ENCODE data around the gene TOPBP1. TPM values are rescaled to one million over a fixed set of nuclear protein-coding genes. Genes with fewer than 3 reads are reported as not detected.
A peak's percentile ranks its signal among the peaks of the same experiment; 100 is the strongest.

The TOPBP1 gene
- total RNA-seq, 1 donor from 2014 or later, result 40.3 TPM

DNA sequence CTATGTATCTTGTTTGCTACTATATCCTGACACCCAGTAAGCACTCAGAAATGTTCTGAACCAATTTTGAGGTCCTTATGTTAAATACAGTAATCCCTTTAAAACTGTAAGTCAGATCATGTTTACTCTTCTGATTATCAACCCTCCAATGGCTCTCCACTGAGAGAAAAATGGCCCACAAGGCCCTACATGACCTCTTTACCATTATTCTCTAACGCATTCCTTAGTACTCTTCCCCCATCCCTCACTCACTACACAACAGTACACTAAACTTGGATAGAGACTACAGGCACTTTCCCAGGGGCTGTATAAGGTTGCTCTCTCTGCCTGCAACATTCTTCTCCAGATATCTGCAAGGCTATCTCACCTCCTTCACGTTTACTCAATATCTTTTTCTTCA lies 1.9 kb downstream of the TOPBP1 start:
- Mint-ChIP-seq H3K9me3 (no peaks in the 10 kb centered on the region), H3K4me1 (peaks cover 35% of the 10 kb centered on the region), H3K36me3 (peaks cover 25% of the 10 kb centered on the region), H3K4me3 (peak overlapping the region; percentile 98), H3K27ac (peak overlapping the region; percentile 7), H3K27me3 (ENCODE audit: low read depth) (no peaks in the 10 kb centered on the region)
- TF ChIP-seq, protein P1, sequence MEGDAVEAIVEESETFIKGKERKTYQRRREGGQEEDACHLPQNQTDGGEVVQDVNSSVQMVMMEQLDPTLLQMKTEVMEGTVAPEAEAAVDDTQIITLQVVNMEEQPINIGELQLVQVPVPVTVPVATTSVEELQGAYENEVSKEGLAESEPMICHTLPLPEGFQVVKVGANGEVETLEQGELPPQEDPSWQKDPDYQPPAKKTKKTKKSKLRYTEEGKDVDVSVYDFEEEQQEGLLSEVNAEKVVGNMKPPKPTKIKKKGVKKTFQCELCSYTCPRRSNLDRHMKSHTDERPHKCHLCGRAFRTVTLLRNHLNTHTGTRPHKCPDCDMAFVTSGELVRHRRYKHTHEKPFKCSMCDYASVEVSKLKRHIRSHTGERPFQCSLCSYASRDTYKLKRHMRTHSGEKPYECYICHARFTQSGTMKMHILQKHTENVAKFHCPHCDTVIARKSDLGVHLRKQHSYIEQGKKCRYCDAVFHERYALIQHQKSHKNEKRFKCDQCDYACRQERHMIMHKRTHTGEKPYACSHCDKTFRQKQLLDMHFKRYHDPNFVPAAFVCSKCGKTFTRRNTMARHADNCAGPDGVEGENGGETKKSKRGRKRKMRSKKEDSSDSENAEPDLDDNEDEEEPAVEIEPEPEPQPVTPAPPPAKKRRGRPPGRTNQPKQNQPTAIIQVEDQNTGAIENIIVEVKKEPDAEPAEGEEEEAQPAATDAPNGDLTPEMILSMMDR (IDR thresholded peaks at IDR 0.05; ENCODE audit: unreplicated experiment), result no peak
- no peak for DNase-seq (ENCODE audit: low spot score in 2 of 2, unreplicated experiment in 2 of 2)

DNA sequence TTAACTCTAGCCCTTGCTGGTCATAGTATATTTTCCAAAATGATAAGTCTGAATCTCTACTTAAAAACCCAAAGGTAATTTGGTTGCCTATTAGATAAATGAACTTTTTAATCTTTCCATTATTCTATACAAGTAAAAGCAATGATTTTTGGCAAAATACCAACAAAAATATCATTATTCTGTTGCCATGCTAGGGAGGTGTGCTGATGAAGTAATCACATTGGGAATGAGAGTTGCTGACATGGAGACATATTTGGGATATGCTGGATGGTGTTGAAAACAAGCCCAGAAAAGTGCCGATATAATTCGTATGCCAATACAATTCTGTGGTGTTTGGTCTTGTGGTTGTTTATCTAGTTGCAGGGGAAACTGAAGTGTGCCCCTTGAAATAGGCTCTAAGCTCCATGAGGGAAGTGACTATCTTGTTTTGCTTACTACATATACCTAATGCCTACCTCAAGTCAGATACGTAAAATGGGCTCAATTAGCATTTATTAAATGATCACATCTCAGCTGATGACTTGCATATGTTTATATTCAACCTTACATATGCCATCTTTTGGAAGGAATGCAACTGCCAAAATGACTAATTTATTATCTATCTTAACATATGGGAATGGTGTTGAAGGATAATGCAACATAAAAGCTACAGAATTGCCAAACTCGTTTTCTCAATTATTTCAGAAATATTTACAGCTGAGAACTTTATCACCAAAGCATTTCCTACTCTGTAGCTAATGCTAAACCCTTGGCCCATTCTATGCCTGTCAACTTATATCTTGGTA lies 5.8 kb downstream of the TOPBP1 start:
- H3K36me3 Mint-ChIP-seq, result peaks cover 37% of the 10 kb centered on the region
- H3K9me3 Mint-ChIP-seq, result no peaks in the 10 kb centered on the region
- no peak overlapping the region for H3K4me3 Mint-ChIP-seq
- peaks cover 16% of the 10 kb centered on the region for H3K4me1 Mint-ChIP-seq
- H3K27ac Mint-ChIP-seq, result no peak overlapping the region
- no peak for DNase-seq (ENCODE audit: low spot score in 2 of 2, unreplicated experiment in 2 of 2)
- H3K27me3 Mint-ChIP-seq (ENCODE audit: low read depth), result no peaks in the 10 kb centered on the region
- TF ChIP-seq, protein P1 (IDR thresholded peaks at IDR 0.05; ENCODE audit: unreplicated experiment), result no peak

DNA sequence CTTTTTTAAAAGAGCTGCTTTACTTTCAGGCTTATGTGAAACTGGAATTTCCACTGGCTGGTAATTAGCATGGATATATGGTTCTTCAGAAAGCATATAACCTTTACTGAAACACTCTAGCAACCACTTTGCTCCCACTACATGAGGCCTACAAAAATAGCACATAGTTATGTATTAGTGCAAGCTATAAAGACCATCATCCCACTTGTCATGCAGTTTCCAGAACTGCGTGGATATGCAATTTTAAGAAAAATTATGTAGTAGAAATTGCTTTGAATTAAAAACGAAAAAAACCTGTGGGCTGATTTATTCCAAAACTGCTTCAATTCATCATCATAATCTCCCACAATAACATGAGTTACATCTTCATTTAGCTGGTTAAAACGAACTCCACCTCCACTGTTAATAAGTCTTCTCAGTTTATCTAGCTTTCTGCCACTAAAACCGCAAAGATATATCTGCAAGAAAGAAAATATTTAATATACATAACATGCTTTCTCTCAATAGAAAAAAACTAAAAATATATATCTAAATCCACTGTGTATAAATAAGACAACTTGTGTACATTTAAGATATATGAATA lies 12.2 kb downstream of the TOPBP1 start:
- TF ChIP-seq, protein P1 (IDR thresholded peaks at IDR 0.05; ENCODE audit: unreplicated experiment), result no peak
- Mint-ChIP-seq H3K36me3 (peaks cover 33% of the 10 kb centered on the region), H3K27me3 (ENCODE audit: low read depth) (no peaks in the 10 kb centered on the region), H3K27ac (no peak overlapping the region), H3K9me3 (no peaks in the 10 kb centered on the region), H3K4me3 (no peak overlapping the region), H3K4me1 (no peaks in the 10 kb centered on the region)
- DNase-seq (ENCODE audit: low spot score in 2 of 2, unreplicated experiment in 2 of 2), result no peak

DNA sequence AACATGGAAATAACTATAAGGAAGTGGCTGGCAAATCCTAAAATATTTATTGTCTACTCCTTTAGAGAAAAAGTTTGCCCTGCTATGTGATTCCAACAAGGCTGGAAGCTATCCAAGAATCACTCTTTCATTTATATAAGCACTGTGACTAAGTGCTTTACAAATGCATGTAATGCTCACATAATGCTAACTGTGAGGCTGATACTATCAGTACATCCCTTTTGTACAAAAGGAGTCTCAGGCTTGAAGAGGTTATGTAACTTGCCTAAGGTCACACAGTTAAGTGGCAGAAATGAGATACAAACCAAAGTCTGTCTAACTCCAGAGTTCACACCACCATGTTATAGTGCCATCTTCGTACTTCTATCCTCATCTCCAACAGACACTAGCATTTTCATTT lies 17.0 kb downstream of the TOPBP1 start:
- Mint-ChIP-seq H3K4me1 (no peaks in the 10 kb centered on the region), H3K27me3 (ENCODE audit: low read depth) (no peaks in the 10 kb centered on the region), H3K36me3 (peaks cover 48% of the 10 kb centered on the region), H3K4me3 (no peak overlapping the region), H3K9me3 (no peaks in the 10 kb centered on the region), H3K27ac (no peak overlapping the region)
- TF ChIP-seq, protein P1 (IDR thresholded peaks at IDR 0.05; ENCODE audit: unreplicated experiment), result no peak
- no peak for DNase-seq (ENCODE audit: low spot score in 2 of 2, unreplicated experiment in 2 of 2)

DNA sequence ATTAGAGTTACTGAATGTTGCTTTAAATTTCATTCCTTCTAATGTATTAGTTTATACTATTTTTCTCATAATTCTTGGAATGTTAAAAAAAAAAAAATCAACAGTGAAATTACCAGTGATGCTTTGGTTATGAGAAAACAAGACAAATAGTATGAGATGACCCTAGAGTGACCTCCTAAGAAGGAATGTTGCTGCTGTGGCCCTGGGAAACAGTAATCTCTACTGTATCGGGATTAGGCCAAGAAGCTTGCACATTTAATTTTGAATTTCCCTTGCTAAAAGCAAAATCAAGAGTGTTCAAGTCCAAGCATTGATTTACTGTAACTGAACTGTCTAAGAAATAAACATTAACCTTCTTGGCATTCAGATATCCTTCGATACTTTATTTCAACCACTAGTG lies 18.1 kb downstream of the TOPBP1 start:
- no peak for DNase-seq (ENCODE audit: low spot score in 2 of 2, unreplicated experiment in 2 of 2)
- H3K4me3 Mint-ChIP-seq, result no peak overlapping the region
- H3K9me3 Mint-ChIP-seq, result no peaks in the 10 kb centered on the region
- H3K36me3 Mint-ChIP-seq, result peaks cover 59% of the 10 kb centered on the region
- TF ChIP-seq, protein P1 (IDR thresholded peaks at IDR 0.05; ENCODE audit: unreplicated experiment), result no peak
- no peaks in the 10 kb centered on the region for H3K4me1 Mint-ChIP-seq
- no peak overlapping the region for H3K27ac Mint-ChIP-seq
- H3K27me3 Mint-ChIP-seq (ENCODE audit: low read depth), result no peaks in the 10 kb centered on the region
